GM19043 (cell line): ENCODE data around the gene ZNF280D.
"Not testable (repeated sequence)": the region's sequence is repeated elsewhere in the genome, so short reads cannot be mapped to it uniquely, and the experiment has no call there.

Source experiments
- ATAC-seq: cut with Tn5 transposase; IDR thresholded peaks from one replicate; pipeline ENCODE4 v1.9.1; 2021; ENCODE audit warnings: low read depth; ENCODE audit not compliant: unreplicated experiment

Gene ZNF280D

GRCh38 chr15:56719021-56719612 is 14.2 kb downstream of the ZNF280D start:
- ATAC-seq, result no peak

GRCh38 chr15:56718560-56718959 is 14.7 kb downstream of the ZNF280D start:
- no peak for ATAC-seq

GRCh38 chr15:56716334-56716733 is 17.0 kb downstream of the ZNF280D start:
- ATAC-seq, result no peak

- ATAC-seq, result no peak
These were observed 18.1 kb downstream of the ZNF280D start for GRCh38 chr15:56715220-56715619.

GRCh38 chr15:56709502-56709901 is 23.8 kb downstream of the ZNF280D start:
- ATAC-seq, result not testable (repeated sequence)

- ATAC-seq, result no peak
These were observed 33.6 kb downstream of the ZNF280D start for GRCh38 chr15:56699743-56700142.

- ATAC-seq, result no peak
These were observed 35.0 kb downstream of the ZNF280D start for GRCh38 chr15:56698270-56698669.

- ATAC-seq, result no peak
These were observed 39.5 kb downstream of the ZNF280D start for GRCh38 chr15:56693761-56694160.

GRCh38 chr15:56690733-56691132 is 42.6 kb downstream of the ZNF280D start:
- no peak for ATAC-seq

GRCh38 chr15:56683908-56684307 is 49.4 kb downstream of the ZNF280D start:
- ATAC-seq, result no peak

- ATAC-seq, result no peak
These were observed 52.2 kb downstream of the ZNF280D start for GRCh38 chr15:56681113-56681512.

GRCh38 chr15:56679225-56679624 is 54.1 kb downstream of the ZNF280D start:
- ATAC-seq, result no peak

GRCh38 chr15:56678571-56678970 is 54.7 kb downstream of the ZNF280D start:
- ATAC-seq, result no peak

GRCh38 chr15:56677271-56677670 is 56.0 kb downstream of the ZNF280D start:
- no peak for ATAC-seq

- ATAC-seq, result no peak
These were observed 57.4 kb downstream of the ZNF280D start for GRCh38 chr15:56675930-56676329.

GRCh38 chr15:56674857-56675256 is 58.5 kb downstream of the ZNF280D start:
- no peak for ATAC-seq

- ATAC-seq, result no peak
These were observed 60.6 kb downstream of the ZNF280D start for GRCh38 chr15:56672721-56673120.

GRCh38 chr15:56667517-56667916 is 65.8 kb downstream of the ZNF280D start:
- ATAC-seq, result no peak

- no peak for ATAC-seq
These were observed 72.4 kb downstream of the ZNF280D start for GRCh38 chr15:56660943-56661342.

GRCh38 chr15:56659197-56659596 is 74.1 kb downstream of the ZNF280D start:
- ATAC-seq, result no peak

GRCh38 chr15:56654624-56655023 is 78.7 kb downstream of the ZNF280D start:
- ATAC-seq, result no peak

- no peak for ATAC-seq
These were observed 79.1 kb downstream of the ZNF280D start for GRCh38 chr15:56654216-56654615.

GRCh38 chr15:56653787-56654186 is 79.5 kb downstream of the ZNF280D start:
- no peak for ATAC-seq
